AG09309 (cell line): ENCODE results near the gene UST.

Experiments
- DNase-seq: peaks from one replicate; pipeline ENCODE4 v3.0.0-alpha.2; 2010; ENCODE audit warnings: low read depth
- H3K4me3 ChIP-seq: 2 replicates; pipeline ENCODE4 v1.5.1; 2011; ENCODE audit warnings: mild to moderate bottlenecking, low read depth, low read length, moderate library complexity; ENCODE audit not compliant: control insufficient read depth
- CTCF ChIP-seq: IDR thresholded peaks from 2 replicates; pipeline ENCODE4 v1.5.1; 2011; ENCODE audit warnings: mild to moderate bottlenecking, low read depth, low read length, inconsistent platforms; ENCODE audit not compliant: insufficient read depth, control insufficient read depth; ENCODE audit errors: missing control alignments

UST gene

GRCh38 chr6:149087898-149088297 is 341.1 kb downstream of the UST start:
- no peak for DNase-seq
- no peak overlapping the region for H3K4me3 ChIP-seq
- TF ChIP-seq CTCF, result no peak

- no peak for DNase-seq
- no peak for TF ChIP-seq CTCF
- H3K4me3 ChIP-seq, result no peak overlapping the region
Measured at GRCh38 chr6:149088361-149088760, 341.5 kb downstream of the UST start.

GRCh38 chr6:149089510-149089909 is 342.7 kb downstream of the UST start:
- no peak overlapping the region for H3K4me3 ChIP-seq
- no peak for TF ChIP-seq CTCF
- no peak for DNase-seq

- no peak for DNase-seq
- TF ChIP-seq CTCF, result no peak
- H3K4me3 ChIP-seq, result no peak overlapping the region
Measured at GRCh38 chr6:149090937-149091336, 344.1 kb downstream of the UST start.

GRCh38 chr6:149093643-149094042 is 346.8 kb downstream of the UST start:
- H3K4me3 ChIP-seq, result no peak overlapping the region
- peak; percentile 35 for DNase-seq
- no peak for TF ChIP-seq CTCF

- TF ChIP-seq CTCF, result no peak
- no peak for DNase-seq
- H3K4me3 ChIP-seq, result no peak overlapping the region
Measured at GRCh38 chr6:149094156-149094555, 347.3 kb downstream of the UST start.

- no peak for TF ChIP-seq CTCF
- H3K4me3 ChIP-seq, result no peak overlapping the region
- no peak for DNase-seq
Measured at GRCh38 chr6:149094934-149095351, 348.1 kb downstream of the UST start.
